ENCODE data around the gene SOX10.

GRCh38 chr22:37994049-37994448 is 9.7 kb upstream of the SOX10 start:
- no peak for TF ChIP-seq POLR2A (IDR thresholded peaks at IDR 0.05)
- TF ChIP-seq CTCF (IDR thresholded peaks at IDR 0.05 in 4 of 5, conservative IDR thresholded peaks at IDR 0.05 in 1 of 5), result no peak
